Thoracic aorta (tissue), 2 donors: Measurements from ENCODE around the gene MYOM3. TPM values are rescaled to one million over a fixed set of nuclear protein-coding genes. Genes with fewer than 3 reads are reported as not detected.

Source experiments
- ATAC-seq: fragments of 150-250 bp; one replicate; pipeline ENCODE4 v1.8.0; 2017; ENCODE audit warnings: low read depth; ENCODE audit not compliant: insufficient number of reproducible peaks, low FRiP score
- DNase-seq: peaks from one replicate; pipeline ENCODE4 v3.0.0-alpha.2; 2020; ENCODE audit warnings: low spot score
- H3K27ac ChIP-seq, 2 donors: fragments of 200-600 bp; sonication (generic); 1 replicate in 1 of 2; 2 replicates in 1 of 2; pipeline ENCODE4 v1.5.1; 2016; ENCODE audit warnings: mild to moderate bottlenecking in 2 of 2, moderate library complexity in 2 of 2
- H3K27me3 ChIP-seq: fragments of 200-600 bp; sonication (generic); replicated peaks from 2 replicates; pipeline ENCODE4 v1.6.0; 2016; ENCODE audit warnings: mild to moderate bottlenecking; ENCODE audit not compliant: insufficient read depth
- H3K36me3 ChIP-seq: fragments of 200-600 bp; sonication (generic); one replicate; pipeline ENCODE4 v1.5.1; 2016
- H3K4me1 ChIP-seq, 2 donors: fragments of 200-600 bp; sonication (generic); 1 replicate in 1 of 2; 2 replicates in 1 of 2; pipeline versions ENCODE4 v1.5.1 to v1.6.0; 2016; ENCODE audit warnings: low read depth in 2 of 2, mild to moderate bottlenecking in 1 of 2; ENCODE audit not compliant: control insufficient read depth in 1 of 2
- H3K4me3 ChIP-seq: fragments of 200-600 bp; sonication (generic); 2 replicates; pipeline ENCODE4 v1.5.1; 2016; ENCODE audit warnings: mild to moderate bottlenecking
- H3K9me3 ChIP-seq: fragments of 200-600 bp; sonication (generic); 2 replicates; pipeline ENCODE4 v1.5.1; 2016
- CTCF ChIP-seq: fragments of 200-600 bp; sonication (generic); IDR thresholded peaks from one replicate; pipeline ENCODE4 v1.5.1; 2019; ENCODE audit warnings: antibody characterized with exemption
- total RNA-seq, 2 donors: library from RNA; depleted of rRNA; stranded (reverse); fragments of >200 nt; gene quantifications; one replicate each; pipeline versions ENCODE4 v1.1.0 to v1.2.3, GENCODE V29; 2016

MYOM3 gene
- total RNA-seq, 2 donors from 2014 or later = 1.5 to 1.6 TPM

GRCh38 chr1:24155011-24155782, 43.3 kb upstream of the MYOM3 start:
- no peaks in the 10 kb centered on the region for H3K9me3 ChIP-seq
- peaks cover 2 to 6% of the 10 kb centered on the region in 2 donors for H3K4me1 ChIP-seq
- H3K4me3 ChIP-seq = no peak overlapping the region
- ATAC-seq = no peak
- no peaks in the 10 kb centered on the region for H3K36me3 ChIP-seq
- no peak for TF ChIP-seq CTCF
- peaks cover 2% of the 10 kb centered on the region for H3K27me3 ChIP-seq
- DNase-seq = no peak
- no peak overlapping the region for H3K27ac ChIP-seq

DNA sequence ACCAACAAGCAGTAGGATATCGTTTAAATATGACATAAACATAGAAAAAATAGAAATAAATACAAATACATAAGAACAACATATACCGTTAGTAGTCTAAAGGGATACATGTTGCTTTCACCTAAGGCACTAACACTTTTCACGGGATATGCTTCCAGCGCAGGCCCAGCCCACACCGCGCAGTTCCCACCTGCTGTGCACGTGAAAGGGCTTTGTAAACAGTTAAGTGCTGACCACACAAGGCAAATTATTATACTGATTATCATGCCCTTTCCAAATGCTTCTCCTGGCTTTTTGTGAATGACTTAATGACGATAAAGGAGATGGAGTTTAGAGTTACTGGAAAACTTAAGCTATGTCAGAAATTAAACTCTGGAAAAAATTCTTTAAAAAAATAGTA, 42.3 kb upstream of the MYOM3 start:
- Histone ChIP-seq H3K27me3 (peaks cover 9% of the 10 kb centered on the region), H3K36me3 (no peaks in the 10 kb centered on the region)
- no peak for TF ChIP-seq CTCF

GRCh38 chr1:24152631-24153494, 40.9 kb upstream of the MYOM3 start:
- DNase-seq (no peak), ATAC-seq (no peak)
- H3K4me1 ChIP-seq = peaks cover 4 to 11% of the 10 kb centered on the region in 2 donors
- no peak overlapping the region for H3K27ac ChIP-seq
- H3K36me3 ChIP-seq = no peaks in the 10 kb centered on the region
- no peak overlapping the region for H3K4me3 ChIP-seq
- H3K9me3 ChIP-seq = no peaks in the 10 kb centered on the region
- peaks cover 9% of the 10 kb centered on the region for H3K27me3 ChIP-seq
- no peak for TF ChIP-seq CTCF

More for the DNA sequence above, 42.3 kb upstream of the MYOM3 start:
- DNase-seq (no peak), ATAC-seq (no peak)
- Histone ChIP-seq H3K27ac (no peak overlapping the region), H3K4me3 (no peak overlapping the region), H3K9me3 (no peaks in the 10 kb centered on the region), H3K4me1 (peaks cover 4 to 11% of the 10 kb centered on the region in 2 donors)

GRCh38 chr1:24151175-24151533, 39.2 kb upstream of the MYOM3 start:
- no peaks in the 10 kb centered on the region for H3K9me3 ChIP-seq
- peaks cover 9% of the 10 kb centered on the region for H3K27me3 ChIP-seq
- no peak for TF ChIP-seq CTCF
- no peak overlapping the region for H3K27ac ChIP-seq
- H3K36me3 ChIP-seq = no peaks in the 10 kb centered on the region
- DNase-seq = no peak
- no peak for ATAC-seq
- peaks cover 4 to 11% of the 10 kb centered on the region in 2 donors for H3K4me1 ChIP-seq
- no peak overlapping the region for H3K4me3 ChIP-seq
